CD4-positive, CD25-positive, alpha-beta regulatory T cell (primary cell): ENCODE results near the gene TRIM67. TPM values are rescaled to one million over a fixed set of nuclear protein-coding genes. Genes with fewer than 3 reads are reported as not detected.
"Not testable (repeated sequence)": the region's sequence is repeated elsewhere in the genome, so short reads cannot be mapped to it uniquely, and the experiment has no call there.

ENCODE experiments used
- ATAC-seq, 2 donors: fragments of 150-1000 bp; cut with Tn5 transposase; one replicate each; pipeline ENCODE4 v1.10.0; 2021; ENCODE audit warnings: low read depth in 2 of 2, moderate number of reproducible peaks in 2 of 2, moderate library complexity in 1 of 2
- DNase-seq, 3 donors: peaks; one replicate each; pipeline versions ENCODE4 v3.0.0 to v3.0.0-alpha.2; 2012 to 2022; ENCODE audit warnings: mixed read lengths in 1 of 3
- H3K27ac ChIP-seq: one replicate; pipeline ENCODE4 v1.7.0; 2013; ENCODE audit warnings: mild to moderate bottlenecking, low read length; ENCODE audit not compliant: insufficient read depth, poor library complexity, severe bottlenecking
- H3K27me3 ChIP-seq: one replicate; pipeline ENCODE4 v1.7.0; 2013; ENCODE audit warnings: low read length; ENCODE audit not compliant: control insufficient read depth, insufficient read depth
- H3K36me3 ChIP-seq: one replicate; pipeline ENCODE4 v1.7.0; 2013; ENCODE audit warnings: mild to moderate bottlenecking, low read length, moderate library complexity; ENCODE audit not compliant: control insufficient read depth, insufficient read depth
- H3K4me1 ChIP-seq: 2 replicates; pipeline ENCODE4 v1.7.0; 2013; ENCODE audit warnings: mild to moderate bottlenecking, low read length; ENCODE audit not compliant: insufficient read depth, control insufficient read depth, poor library complexity, severe bottlenecking
- H3K4me3 ChIP-seq: one replicate; pipeline ENCODE4 v1.7.0; 2013; ENCODE audit warnings: low read depth, mild to moderate bottlenecking, low read length, moderate library complexity
- H3K9me3 ChIP-seq, 2 experiments: 1 replicate in 1 of 2; 2 replicates in 1 of 2; pipeline ENCODE4 v1.7.0; 2013; ENCODE audit warnings: low read length in 2 of 2, mild to moderate bottlenecking in 1 of 2, moderate library complexity in 1 of 2; ENCODE audit not compliant: control insufficient read depth in 2 of 2
- H3K27ac Mint-ChIP-seq, 3 donors: one replicate each; pipeline ENCODE4 v1.8.0; 2020 to 2022; ENCODE audit warnings: mild to moderate bottlenecking in 3 of 3, mixed read lengths in 3 of 3, moderate library complexity in 2 of 3
- H3K27me3 Mint-ChIP-seq: one replicate; pipeline ENCODE4 v1.8.0; 2022; ENCODE audit warnings: mild to moderate bottlenecking, mixed read lengths
- H3K36me3 Mint-ChIP-seq: one replicate; pipeline ENCODE4 v1.8.0; 2020; ENCODE audit warnings: mixed read lengths
- H3K4me1 Mint-ChIP-seq, 4 donors: one replicate each; pipeline ENCODE4 v1.8.0; 2020 to 2022; ENCODE audit warnings: mixed read lengths in 4 of 4, mild to moderate bottlenecking in 1 of 4
- H3K4me3 Mint-ChIP-seq, 4 donors: one replicate each; pipeline ENCODE4 v1.8.0; 2020 to 2022; ENCODE audit warnings: mild to moderate bottlenecking in 4 of 4, mixed read lengths in 4 of 4, moderate library complexity in 3 of 4
- H3K9me3 Mint-ChIP-seq, 7 donors: one replicate each; pipeline ENCODE4 v1.8.0; 2020 to 2022; ENCODE audit warnings: mixed read lengths in 7 of 7, mild to moderate bottlenecking in 3 of 7, moderate library complexity in 2 of 7
- polyA plus RNA-seq, 4 donors: library from polyadenylated mRNA; unstranded; fragments of 300-500 nt; fragmentation: Illumina TruSeq; gene quantifications; one replicate each; pipeline ENCODE4 v1.2.3, GENCODE V29; 2021
- total RNA-seq: library from RNA; stranded (reverse); gene quantifications from one replicate; pipeline ENCODE4 v1.2.3, GENCODE V29; 2022

Gene TRIM67
- total and polyA plus RNA-seq, 5 donors from 2014 or later = not detected

GRCh38 chr1:231144416-231145193 is 17.3 kb upstream of the TRIM67 start:
- no peak overlapping the region for H3K4me3 ChIP-seq
- Mint-ChIP-seq H3K9me3 (peaks cover 0 to 8% (median 0%) of the 10 kb centered on the region in 7 donors), H3K4me3 (no peak overlapping the region), H3K27me3 (peaks cover 33% of the 10 kb centered on the region), H3K4me1 (no peaks in the 10 kb centered on the region), H3K36me3 (no peaks in the 10 kb centered on the region), H3K27ac (no peak overlapping the region)
- H3K4me1 ChIP-seq = no peaks in the 10 kb centered on the region
- no peaks in the 10 kb centered on the region for H3K36me3 ChIP-seq
- H3K9me3 ChIP-seq = no peaks in the 10 kb centered on the region
- no peak for DNase-seq
- peaks cover 7% of the 10 kb centered on the region for H3K27me3 ChIP-seq
- H3K27ac ChIP-seq = no peak overlapping the region
- no peak for ATAC-seq

DNA sequence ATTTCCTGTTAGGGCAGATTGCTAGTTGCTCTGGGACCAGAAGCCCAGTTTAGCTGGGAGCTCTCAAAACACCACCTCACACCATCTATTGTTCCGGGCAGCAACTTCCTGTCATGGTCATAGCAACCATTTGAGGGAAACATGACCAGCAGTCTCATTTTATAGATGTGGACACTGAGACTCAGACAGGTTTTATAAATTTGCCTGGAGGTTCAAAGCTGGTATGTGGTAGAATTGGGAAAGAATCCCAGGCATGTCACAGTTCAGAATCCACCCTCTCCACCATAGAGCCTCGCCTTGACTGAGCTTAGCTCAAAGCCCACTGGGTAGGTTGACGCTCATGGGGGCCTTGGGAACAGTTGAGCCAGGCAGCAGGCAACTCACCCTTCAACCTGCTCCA is 14.0 kb upstream of the TRIM67 start:
- Histone ChIP-seq H3K4me3 (no peak overlapping the region), H3K27ac (no peak overlapping the region), H3K36me3 (no peaks in the 10 kb centered on the region), H3K27me3 (peaks cover 2% of the 10 kb centered on the region), H3K9me3 (peaks cover 0 to 14% of the 10 kb centered on the region in 2 experiments), H3K4me1 (no peaks in the 10 kb centered on the region)
- no peak overlapping the region for H3K27ac Mint-ChIP-seq
- DNase-seq (no peak), ATAC-seq (no peak)
- H3K4me3 Mint-ChIP-seq = no peak overlapping the region
- H3K9me3 Mint-ChIP-seq = peaks cover 0 to 8% (median 4%) of the 10 kb centered on the region in 7 donors
- H3K27me3 Mint-ChIP-seq = peaks cover 39% of the 10 kb centered on the region
- H3K36me3 Mint-ChIP-seq = no peaks in the 10 kb centered on the region
- no peaks in the 10 kb centered on the region for H3K4me1 Mint-ChIP-seq

DNA sequence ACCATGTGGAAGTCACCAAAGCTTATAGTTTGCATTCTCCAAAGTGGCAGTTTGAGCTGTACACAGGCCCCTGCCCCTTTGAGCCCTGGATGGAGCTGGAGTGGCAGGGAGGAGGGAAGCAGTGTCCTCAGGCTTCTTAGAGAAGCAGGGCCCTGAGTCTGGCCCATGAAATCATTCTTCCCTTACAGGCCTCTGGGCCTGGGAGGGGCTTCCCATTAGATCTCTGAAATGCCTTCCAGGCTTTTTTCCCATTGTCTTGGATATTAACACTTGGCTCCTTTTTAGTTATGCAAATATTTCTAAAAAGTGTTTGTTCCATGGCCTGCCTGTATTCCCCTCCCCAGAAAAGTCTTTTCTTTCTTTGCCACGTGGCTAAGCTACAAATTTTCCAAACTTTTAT is 10.0 kb upstream of the TRIM67 start:
- DNase-seq (no peak), ATAC-seq (no peak)
- Histone ChIP-seq H3K36me3 (no peaks in the 10 kb centered on the region), H3K27ac (no peak overlapping the region), H3K9me3 (peaks cover 0 to 14% of the 10 kb centered on the region in 2 experiments), H3K4me1 (no peaks in the 10 kb centered on the region), H3K4me3 (no peak overlapping the region), H3K27me3 (peaks cover 9% of the 10 kb centered on the region)
- H3K9me3 Mint-ChIP-seq = peaks cover 0 to 8% (median 4%) of the 10 kb centered on the region in 7 donors
- peaks cover 3% of the 10 kb centered on the region for H3K36me3 Mint-ChIP-seq
- no peaks in the 10 kb centered on the region for H3K4me1 Mint-ChIP-seq
- no peak overlapping the region for H3K27ac Mint-ChIP-seq
- peaks cover 32% of the 10 kb centered on the region for H3K27me3 Mint-ChIP-seq
- no peak overlapping the region for H3K4me3 Mint-ChIP-seq

DNA sequence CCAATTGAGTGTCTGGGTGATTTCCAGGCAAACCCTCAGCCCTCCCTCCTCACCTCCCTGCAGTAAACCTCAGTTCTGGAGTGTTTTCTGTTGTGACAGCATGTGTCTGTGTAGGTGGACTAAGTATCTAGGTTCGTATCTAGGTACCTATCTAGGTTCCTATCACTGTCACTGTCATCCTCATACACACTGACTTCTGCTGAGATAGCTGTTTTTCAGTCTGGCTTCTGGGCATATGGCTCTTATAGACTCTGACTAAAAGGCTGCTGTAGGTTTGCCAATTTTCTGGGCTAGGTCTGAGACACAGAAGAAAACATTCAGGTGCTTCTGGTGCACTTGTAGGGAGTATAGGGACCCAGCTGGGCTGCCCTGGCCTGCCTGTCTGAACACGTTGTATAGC is 8.1 kb upstream of the TRIM67 start:
- no peak for DNase-seq
- peaks cover 36% of the 10 kb centered on the region for H3K27me3 Mint-ChIP-seq
- no peaks in the 10 kb centered on the region for H3K4me1 Mint-ChIP-seq

DNA sequence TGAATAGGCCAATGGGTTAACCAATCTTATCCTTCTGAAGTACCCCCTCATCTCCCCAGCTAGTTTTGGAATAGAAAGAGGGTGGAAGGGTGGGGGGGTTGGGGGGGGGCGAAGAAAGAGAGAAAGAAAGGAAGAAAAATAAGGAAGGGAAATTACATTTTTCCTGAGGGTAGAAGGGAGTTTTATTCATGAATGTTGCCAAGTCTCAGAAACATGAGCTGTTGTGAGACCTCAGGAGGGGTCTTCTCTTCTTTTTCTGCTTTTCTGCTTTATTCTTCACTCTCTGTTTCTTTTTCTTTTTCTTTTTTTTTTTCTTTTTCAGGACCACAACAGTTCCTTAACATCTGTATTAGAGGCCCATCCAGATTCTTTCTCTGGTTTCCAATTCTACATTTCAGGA is 6.0 kb upstream of the TRIM67 start:
- Histone ChIP-seq H3K36me3 (no peaks in the 10 kb centered on the region), H3K4me3 (no peak overlapping the region), H3K9me3 (peaks cover 0 to 14% of the 10 kb centered on the region in 2 experiments), H3K4me1 (no peaks in the 10 kb centered on the region), H3K27ac (no peak overlapping the region), H3K27me3 (peaks cover 22% of the 10 kb centered on the region)
- ATAC-seq = no peak
- H3K4me3 Mint-ChIP-seq = no peak overlapping the region
- no peak overlapping the region for H3K27ac Mint-ChIP-seq
- peaks cover 3% of the 10 kb centered on the region for H3K36me3 Mint-ChIP-seq
- peaks cover 0 to 8% (median 4%) of the 10 kb centered on the region in 7 donors for H3K9me3 Mint-ChIP-seq
- no peak for DNase-seq
- peaks cover 46% of the 10 kb centered on the region for H3K27me3 Mint-ChIP-seq
- peaks cover 0 to 3% (median 0%) of the 10 kb centered on the region in 4 donors for H3K4me1 Mint-ChIP-seq

More for the DNA sequence above, 8.1 kb upstream of the TRIM67 start:
- ATAC-seq = no peak
- no peaks in the 10 kb centered on the region for H3K36me3 ChIP-seq
- no peak overlapping the region for H3K27ac ChIP-seq
- peaks cover 14% of the 10 kb centered on the region for H3K27me3 ChIP-seq
- peaks cover 3% of the 10 kb centered on the region for H3K36me3 Mint-ChIP-seq
- H3K4me1 ChIP-seq = no peaks in the 10 kb centered on the region
- H3K9me3 ChIP-seq = peaks cover 0 to 14% of the 10 kb centered on the region in 2 experiments
- peaks cover 0 to 8% (median 4%) of the 10 kb centered on the region in 7 donors for H3K9me3 Mint-ChIP-seq
- H3K27ac Mint-ChIP-seq = no peak overlapping the region
- no peak overlapping the region for H3K4me3 Mint-ChIP-seq
- no peak overlapping the region for H3K4me3 ChIP-seq

DNA sequence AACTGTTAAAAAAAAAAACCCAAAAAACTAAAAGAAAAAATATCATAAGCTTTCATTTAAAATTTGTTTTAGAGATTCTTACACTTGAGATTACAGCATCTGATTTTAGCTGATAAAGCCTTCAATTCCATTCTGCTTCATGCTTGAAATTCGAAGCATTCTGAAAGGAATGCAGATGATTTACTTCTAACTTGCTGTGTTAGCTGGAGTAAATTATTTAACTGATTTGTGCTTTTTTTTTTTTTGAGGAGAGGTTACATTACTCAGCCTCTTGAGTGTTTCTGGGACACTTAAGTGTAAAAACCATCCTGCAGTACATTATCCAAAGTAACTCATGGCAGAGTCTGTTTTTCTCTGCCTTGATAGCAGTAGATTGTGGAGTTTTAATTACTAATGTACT is 4.5 kb upstream of the TRIM67 start:
- peaks cover 49% of the 10 kb centered on the region for H3K27me3 Mint-ChIP-seq
- H3K36me3 ChIP-seq = no peaks in the 10 kb centered on the region

DNA sequence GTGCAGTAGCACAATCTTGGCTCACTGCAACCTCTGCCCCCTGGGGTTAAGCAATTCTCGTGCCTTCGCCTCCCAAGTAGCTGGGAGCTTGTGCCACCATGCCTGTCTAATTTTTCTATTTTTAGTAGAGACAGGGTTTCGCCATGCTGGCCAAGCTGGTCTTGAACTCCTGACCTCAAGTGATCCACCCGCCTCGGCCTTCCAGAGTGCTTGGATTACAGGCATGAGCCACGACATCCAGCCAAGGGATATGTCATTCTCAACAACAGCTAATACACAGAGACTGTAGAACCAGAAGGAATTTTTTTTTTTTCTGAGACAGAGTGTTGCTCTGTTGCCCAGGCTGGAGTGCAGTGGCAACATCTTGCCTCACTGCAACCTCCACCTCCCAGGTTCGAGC is 3.7 kb upstream of the TRIM67 start:
- not testable (repeated sequence) for H3K27ac ChIP-seq, H3K4me3 Mint-ChIP-seq, H3K9me3 Mint-ChIP-seq, H3K4me1 ChIP-seq, H3K36me3 ChIP-seq, H3K36me3 Mint-ChIP-seq, H3K9me3 ChIP-seq, ATAC-seq, H3K4me3 ChIP-seq, H3K27ac Mint-ChIP-seq, DNase-seq, H3K4me1 Mint-ChIP-seq
- H3K27me3 Mint-ChIP-seq = peaks cover 49% of the 10 kb centered on the region
- H3K27me3 ChIP-seq = peaks cover 22% of the 10 kb centered on the region

More for the DNA sequence above, 4.5 kb upstream of the TRIM67 start:
- Histone ChIP-seq H3K4me1 (peaks cover 6% of the 10 kb centered on the region), H3K27ac (no peak overlapping the region), H3K4me3 (no peak overlapping the region), H3K9me3 (peaks cover 0 to under 1% of the 10 kb centered on the region in 2 experiments), H3K27me3 (peaks cover 22% of the 10 kb centered on the region)
- DNase-seq (no peak), ATAC-seq (no peak)
- peaks cover 0 to 6% (median 0%) of the 10 kb centered on the region in 7 donors for H3K9me3 Mint-ChIP-seq
- peaks cover 0 to 6% (median 0%) of the 10 kb centered on the region in 4 donors for H3K4me1 Mint-ChIP-seq
- H3K36me3 Mint-ChIP-seq = peaks cover 3% of the 10 kb centered on the region
- no peak overlapping the region for H3K27ac Mint-ChIP-seq
- no peak overlapping the region for H3K4me3 Mint-ChIP-seq
